ENCODE results near the gene FAM171A2.
"Not testable (repeated sequence)": the region's sequence is repeated elsewhere in the genome, so short reads cannot be mapped to it uniquely, and the experiment has no call there.

Gene FAM171A2

DNA sequence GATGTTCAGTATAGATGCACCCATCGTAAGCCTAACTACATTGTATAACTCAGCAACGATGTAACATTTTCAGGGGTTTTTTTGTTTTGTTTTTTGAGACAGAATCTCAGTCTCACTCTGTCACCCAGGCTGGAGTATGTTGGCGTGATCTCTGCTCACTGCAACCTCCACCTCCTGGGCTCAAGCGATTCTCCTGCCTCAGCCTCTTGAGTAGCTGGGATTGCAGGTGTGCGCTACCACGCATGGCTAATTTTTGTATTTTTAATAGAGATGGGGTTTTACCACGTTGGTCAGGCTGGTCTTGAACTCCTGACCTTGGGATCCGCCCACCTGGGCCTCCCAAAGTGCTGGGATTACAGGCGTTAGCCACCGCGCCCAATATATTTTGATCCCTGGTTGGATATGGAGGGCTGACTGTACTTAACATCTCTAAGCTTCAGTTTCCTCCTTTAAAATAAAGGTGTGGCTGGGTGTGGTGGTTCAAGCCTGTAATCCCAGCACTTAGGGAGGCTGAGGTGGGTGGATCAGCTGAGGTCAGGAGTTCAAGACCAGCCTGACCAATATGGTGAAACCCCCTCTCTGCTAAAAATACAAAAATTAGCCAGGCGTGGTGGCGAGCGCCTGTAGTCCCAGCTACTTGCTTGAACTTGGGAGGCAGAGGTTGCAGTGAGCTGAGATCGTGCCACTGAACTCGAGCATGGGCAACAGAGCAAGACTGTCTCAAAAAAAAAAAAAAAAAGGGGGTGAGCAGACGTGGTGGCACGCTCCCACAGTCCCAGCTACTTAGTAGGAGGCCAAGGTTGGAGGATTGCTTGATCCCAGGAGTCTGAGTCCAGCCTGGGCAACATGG is 16.2 kb downstream of the FAM171A2 start:
- not testable (repeated sequence) for DNase-seq (ENCODE audit: low read depth, low spot score)

- DNase-seq (ENCODE audit: low read depth, low spot score) = no peak
These were observed 17.4 kb downstream of the FAM171A2 start for GRCh38 chr17:44346064-44346844.

- DNase-seq (ENCODE audit: low read depth, low spot score) = peak; percentile 35
These were observed 18.1 kb downstream of the FAM171A2 start for GRCh38 chr17:44345454-44346026.

DNA sequence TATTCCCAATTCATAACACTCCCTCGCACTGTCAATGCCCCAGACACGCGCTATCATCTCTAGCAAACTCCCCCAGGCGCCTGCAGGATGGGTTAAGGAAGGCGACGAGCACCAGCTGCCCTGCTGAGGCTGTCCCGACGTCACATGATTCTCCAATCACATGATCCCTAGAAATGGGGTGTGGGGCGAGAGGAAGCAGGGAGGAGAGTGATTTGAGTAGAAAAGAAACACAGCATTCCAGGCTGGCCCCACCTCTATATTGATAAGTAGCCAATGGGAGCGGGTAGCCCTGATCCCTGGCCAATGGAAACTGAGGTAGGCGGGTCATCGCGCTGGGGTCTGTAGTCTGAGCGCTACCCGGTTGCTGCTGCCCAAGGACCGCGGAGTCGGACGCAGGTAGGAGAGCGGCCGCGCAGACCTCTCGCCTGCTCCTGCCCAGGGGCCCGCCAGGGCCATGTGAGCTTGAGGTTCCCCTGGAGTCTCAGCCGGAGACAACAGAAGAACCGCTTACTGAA is 18.7 kb downstream of the FAM171A2 start, which contains the start of gene GRN:
TSS of gene GRN (plus strand) at position 364 of the 515 bp plus-strand sequence. CDS start 3,863 bp downstream, outside the sequence.
- DNase-seq (ENCODE audit: low read depth, low spot score) = peak; percentile 97

- no peak for DNase-seq (ENCODE audit: low read depth, low spot score)
These were observed 20.0 kb downstream of the FAM171A2 start for GRCh38 chr17:44343510-44344209.

DNA sequence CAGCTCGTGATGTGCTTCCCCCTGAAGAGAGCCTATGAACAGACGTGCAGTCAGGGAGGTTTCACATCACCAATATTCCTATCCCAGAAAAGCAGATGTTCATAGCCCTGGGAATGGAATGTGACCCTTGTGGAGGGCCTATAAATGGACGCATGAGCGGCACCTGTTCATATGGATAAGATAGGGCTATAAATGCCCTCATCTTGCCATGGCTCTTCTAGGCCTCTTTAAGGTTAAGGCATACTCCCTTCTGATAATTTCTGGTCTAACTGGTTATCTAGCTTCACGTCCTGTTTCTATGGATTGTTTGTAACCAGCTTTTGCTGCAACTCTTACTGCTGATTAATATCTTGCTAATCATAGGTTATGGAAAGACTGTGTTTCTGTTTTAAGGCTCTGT is 23.1 kb downstream of the FAM171A2 start:
- not testable (repeated sequence) for DNase-seq (ENCODE audit: low read depth, low spot score)

GRCh38 chr17:44338702-44339101 is 25.0 kb downstream of the FAM171A2 start:
- DNase-seq (ENCODE audit: low read depth, low spot score) = no peak

GRCh38 chr17:44335968-44336367 is 27.7 kb downstream of the FAM171A2 start:
- DNase-seq (ENCODE audit: low read depth, low spot score) = no peak

- no peak for DNase-seq (ENCODE audit: low read depth, low spot score)
These were observed 28.1 kb downstream of the FAM171A2 start for GRCh38 chr17:44335564-44335963.

- DNase-seq (ENCODE audit: low read depth, low spot score) = no peak
These were observed 28.9 kb downstream of the FAM171A2 start for GRCh38 chr17:44334727-44335126.

GRCh38 chr17:44334315-44334714 is 29.3 kb downstream of the FAM171A2 start:
- DNase-seq (ENCODE audit: low read depth, low spot score) = no peak

GRCh38 chr17:44333371-44333770 is 30.3 kb downstream of the FAM171A2 start:
- DNase-seq (ENCODE audit: low read depth, low spot score) = no peak

- no peak for DNase-seq (ENCODE audit: low read depth, low spot score)
These were observed 32.3 kb downstream of the FAM171A2 start for GRCh38 chr17:44331249-44331760.

GRCh38 chr17:44330263-44330662 is 33.4 kb downstream of the FAM171A2 start:
- DNase-seq (ENCODE audit: low read depth, low spot score) = not testable (repeated sequence)

DNA sequence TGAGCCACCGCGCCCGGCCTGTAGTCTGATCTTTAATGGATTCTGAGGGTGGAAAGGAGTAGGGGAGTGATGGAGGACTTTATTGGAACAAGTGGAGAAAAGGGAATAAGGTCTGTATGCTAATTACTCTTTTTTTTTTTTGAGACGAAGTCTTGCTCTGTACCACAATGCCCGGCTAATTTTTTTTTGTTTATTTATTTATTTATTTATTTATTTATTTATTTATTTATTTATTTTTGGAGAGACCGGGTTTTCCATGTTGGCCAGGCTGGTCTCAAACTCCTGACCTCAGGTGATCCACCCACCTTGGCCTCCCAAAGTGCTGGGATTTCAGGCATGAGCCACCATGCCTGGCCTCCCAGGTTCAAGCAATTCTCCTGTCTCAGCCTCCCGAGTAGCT is 34.1 kb downstream of the FAM171A2 start:
- not testable (repeated sequence) for DNase-seq (ENCODE audit: low read depth, low spot score)

DNA sequence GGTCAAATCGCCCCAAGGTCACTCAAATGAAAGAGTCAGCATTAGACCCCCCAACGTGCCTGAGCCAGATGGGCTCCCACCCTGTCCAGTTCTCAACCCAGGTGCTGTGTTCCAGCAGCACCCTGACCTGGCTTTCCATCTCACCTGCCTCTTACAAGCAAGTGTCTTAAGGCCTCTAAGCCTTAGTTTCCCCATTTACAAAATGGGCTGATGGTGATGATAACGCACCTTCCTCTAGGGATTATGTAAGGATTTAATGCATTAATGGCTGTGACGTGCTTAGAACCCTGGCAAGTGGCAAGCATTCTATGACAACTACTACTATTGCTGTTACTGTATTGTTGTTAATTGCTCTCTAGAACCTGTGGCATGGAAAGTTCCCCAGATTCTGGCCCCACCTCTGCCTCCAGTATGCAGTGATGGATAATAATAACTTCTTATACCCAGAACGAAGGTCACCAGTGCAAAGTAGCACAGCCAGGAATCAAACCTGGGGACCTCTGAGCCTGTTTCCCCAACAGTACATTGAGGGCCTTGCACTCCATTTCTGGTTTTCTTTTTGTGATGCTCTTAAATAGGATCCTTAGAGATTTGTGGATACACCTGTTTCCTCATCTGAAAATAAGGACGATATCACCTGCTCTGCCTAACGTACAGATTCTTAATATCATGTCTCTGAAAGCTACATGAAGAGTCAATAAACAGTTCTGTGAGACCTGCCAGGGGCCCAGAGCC is 35.8 kb downstream of the FAM171A2 start:
- no peak for DNase-seq (ENCODE audit: low read depth, low spot score)

DNA sequence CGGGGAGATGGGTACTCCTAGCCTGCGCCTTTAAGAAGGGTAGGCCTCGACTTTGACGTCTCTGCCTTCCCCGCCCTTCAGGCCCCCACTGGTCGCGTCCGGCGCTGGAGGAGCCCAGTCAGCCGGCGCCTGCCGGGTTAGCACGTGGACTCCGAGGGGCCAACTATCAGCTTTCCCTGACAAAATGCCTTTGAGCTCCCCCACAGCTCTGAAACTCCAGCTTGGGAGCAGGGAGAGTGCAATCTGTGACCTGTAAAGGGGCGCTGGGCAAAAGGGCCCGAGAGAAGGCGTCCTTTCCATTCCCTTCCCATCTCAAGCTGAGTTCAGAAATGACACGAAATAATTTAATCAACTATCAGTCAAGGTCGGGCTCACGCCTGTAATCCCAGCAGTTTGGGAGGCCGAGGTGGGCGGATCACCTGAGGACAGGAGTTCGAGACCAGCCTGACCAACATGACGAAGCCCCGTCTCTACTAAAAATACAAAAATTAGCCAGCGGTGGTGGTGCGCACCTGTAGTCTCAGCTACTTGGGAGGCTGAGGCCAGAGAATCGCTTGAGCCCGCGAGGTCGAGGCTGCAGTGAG is 36.7 kb downstream of the FAM171A2 start:
- peak; percentile 93 for DNase-seq (ENCODE audit: low read depth, low spot score)

DNA sequence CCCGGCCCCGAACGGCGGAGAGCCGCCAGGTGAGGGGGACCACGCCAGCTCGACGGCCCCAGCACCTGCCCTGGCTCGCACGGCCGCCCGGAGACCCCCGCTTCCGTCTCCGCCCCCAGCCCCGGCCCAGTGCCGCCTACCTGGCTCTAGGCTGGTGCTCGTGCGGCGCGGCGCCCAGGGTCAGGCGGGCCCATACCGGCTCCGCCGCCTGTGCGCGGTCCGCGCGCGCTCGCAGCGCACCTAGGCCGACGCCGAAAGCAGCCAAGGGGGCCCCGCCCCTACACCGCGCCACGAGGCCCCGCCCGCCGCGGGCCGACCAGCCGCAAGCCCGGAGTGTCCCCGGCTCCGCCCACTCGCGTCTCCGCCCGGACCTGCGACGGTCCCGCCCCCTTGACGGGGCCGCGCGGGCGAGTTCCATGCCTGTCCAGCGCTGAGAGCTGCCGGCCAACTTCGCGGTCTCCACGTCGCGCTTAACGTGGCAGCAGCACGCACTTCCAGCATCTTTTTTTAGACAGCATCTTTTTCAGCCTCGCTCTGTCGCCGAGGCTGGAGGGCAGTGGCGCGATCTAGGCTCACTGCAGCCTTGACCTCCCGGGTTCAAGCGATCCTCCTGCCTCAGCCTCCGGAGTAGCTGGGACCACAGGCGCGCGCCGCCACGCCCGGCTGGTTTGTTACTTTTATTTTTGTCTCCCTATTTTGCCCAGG is 38.9 kb downstream of the FAM171A2 start, which contains the start of gene SLC25A39:
TSS of gene SLC25A39 (minus strand) at position 253 of the 705 bp plus-strand sequence. CDS start 1,261 bp downstream, outside the sequence.
- peak; percentile 71 for DNase-seq (ENCODE audit: low read depth, low spot score)

GRCh38 chr17:44324092-44324570 is 39.5 kb downstream of the FAM171A2 start:
- no peak for DNase-seq (ENCODE audit: low read depth, low spot score)
